Sigmoid colon (tissue), 7 donors: ENCODE measurements around the gene MMP8. TPM values are rescaled to one million over a fixed set of nuclear protein-coding genes. Genes with fewer than 3 reads are reported as not detected.

Experiments used
- DNase-seq: peaks from one replicate; pipeline ENCODE4 v3.0.0-alpha.2; 2019
- H3K27ac ChIP-seq, 4 donors: fragments of 200-600 bp; sonication (generic); one replicate each; pipeline ENCODE4 v1.5.1; 2016 to 2019; ENCODE audit warnings: mild to moderate bottlenecking in 1 of 4
- H3K27me3 ChIP-seq, 3 donors: fragments of 200-600 bp; sonication (generic); one replicate each; pipeline ENCODE4 v1.5.1; 2019; ENCODE audit warnings: mild to moderate bottlenecking in 1 of 3
- H3K36me3 ChIP-seq, 4 donors: fragments of 200-600 bp; sonication (generic); one replicate each; pipeline ENCODE4 v1.5.1; 2016 to 2019
- H3K4me1 ChIP-seq, 4 donors: fragments of 200-600 bp; sonication (generic); one replicate each; pipeline ENCODE4 v1.5.1; 2017 to 2019
- H3K4me3 ChIP-seq, 4 donors: fragments of 200-600 bp; sonication (generic); one replicate each; pipeline ENCODE4 v1.5.1; 2017 to 2019; ENCODE audit warnings: mild to moderate bottlenecking in 2 of 4, moderate library complexity in 1 of 4
- H3K9me3 ChIP-seq, 4 donors: fragments of 200-600 bp in 3 of 4; sonication (generic) in 3 of 4; one replicate each; pipeline versions ENCODE4 v1.5.1 to v1.6.1; 2013 to 2019
- CTCF ChIP-seq, 4 experiments: fragments of 450-650 bp in 3 of 4; fragments of 200-600 bp in 1 of 4; IDR thresholded peaks; one replicate each; pipeline ENCODE4 v1.5.1; 2016 to 2019; ENCODE audit warnings: antibody characterized with exemption in 4 of 4, mild to moderate bottlenecking in 3 of 4, moderate library complexity in 2 of 4
- EP300 ChIP-seq, 4 donors: sonication (generic); formaldehyde crosslinking; IDR thresholded peaks; one replicate each; pipeline ENCODE4 v1.6.1; 2017; ENCODE audit warnings: antibody characterized with exemption in 4 of 4
- POLR2A ChIP-seq, 2 donors: fragments of 450-650 bp; IDR thresholded peaks; one replicate each; pipeline ENCODE4 v1.6.1; 2016; ENCODE audit warnings: antibody characterized with exemption in 2 of 2, mild to moderate bottlenecking in 2 of 2, moderate library complexity in 2 of 2
- POLR2AphosphoS5 ChIP-seq, 4 donors: sonication (generic); formaldehyde crosslinking; IDR thresholded peaks; one replicate each; pipeline ENCODE4 v1.6.1; 2017; ENCODE audit warnings: antibody characterized with exemption in 4 of 4
- WGBS, 2 donors: extraction: QIAGEN DNeasy Blood & Tissue Kit; methylation state at CpG; one replicate each; pipeline ENCODE4 v1.1.7; 2013; 5-methylcytosine and 5-hydroxymethylcytosine counted together
- intact Hi-C: fragments of 100-400 bp; cut with DNase I; formaldehyde crosslinking; loops from one replicate; pipeline ENCODE4 v1.15.1; 2023
- polyA plus RNA-seq, 3 donors: library from polyadenylated mRNA; stranded (reverse); fragments of 200-250 nt; gene quantifications; one replicate each; pipeline ENCODE4 v1.2.3, GENCODE V29; 2013
- total RNA-seq, 4 donors: library from RNA; depleted of rRNA; stranded (reverse); fragments of >200 nt; gene quantifications; one replicate each; pipeline ENCODE4 v1.1.0, GENCODE V29; 2016
- donor health status: healthy with polysubstance abuse.
- donor health status: Bipolar disorder and iron deficiency.
- donor health status: healthy.

The MMP8 gene
- total and polyA plus RNA-seq, 7 donors: 0.06 to 0.23 TPM; not detected in 5

- Histone ChIP-seq H3K27ac (no peak overlapping the region), H3K9me3 (no peaks in the 10 kb centered on the region), H3K4me1 (peaks cover 0 to 9% (median 0%) of the 10 kb centered on the region in 4 donors), H3K4me3 (no peak overlapping the region), H3K27me3 (no peaks in the 10 kb centered on the region), H3K36me3 (no peaks in the 10 kb centered on the region)
- TF ChIP-seq EP300 (IDR thresholded peaks at IDR 0.05) (no peak), CTCF (IDR thresholded peaks at IDR 0.05) (no peak), POLR2AphosphoS5 (IDR thresholded peaks at IDR 0.05) (no peak), POLR2A (IDR thresholded peaks at IDR 0.05) (no peak)
- intact Hi-C loops: no loop called here
- 80 to 82% methylated on average over 2 of the region's 2 CpGs for WGBS, 2 donors
- no peak for DNase-seq
These were observed 46.7 kb downstream of the MMP8 start for GRCh38 chr11:102678022-102678421.

- no peak for TF ChIP-seq CTCF (IDR thresholded peaks at IDR 0.05)
- no peak for TF ChIP-seq POLR2A (IDR thresholded peaks at IDR 0.05)
- TF ChIP-seq POLR2AphosphoS5 (IDR thresholded peaks at IDR 0.05): no peak
- no peak for TF ChIP-seq EP300 (IDR thresholded peaks at IDR 0.05)
- DNase-seq: no peak
- 82 to 83% methylated on average over 2 of the region's 2 CpGs for WGBS, 2 donors
These were observed 48.7 kb downstream of the MMP8 start for GRCh38 chr11:102676084-102676483.

GRCh38 chr11:102669664-102670063, 55.1 kb downstream of the MMP8 start:
- Histone ChIP-seq H3K4me1 (peaks cover 0 to 7% (median 3%) of the 10 kb centered on the region in 4 donors), H3K27me3 (no peaks in the 10 kb centered on the region), H3K27ac (no peak overlapping the region), H3K9me3 (no peaks in the 10 kb centered on the region), H3K4me3 (no peak overlapping the region), H3K36me3 (no peaks in the 10 kb centered on the region)
- TF ChIP-seq POLR2A (IDR thresholded peaks at IDR 0.05) (no peak), POLR2AphosphoS5 (IDR thresholded peaks at IDR 0.05) (no peak), EP300 (IDR thresholded peaks at IDR 0.05) (no peak), CTCF (IDR thresholded peaks at IDR 0.05) (no peak)
- no peak for DNase-seq
- 63 to 69% methylated on average over 3 of the region's 3 CpGs for WGBS, 2 donors
- intact Hi-C loops: loop anchor here (5.0 kb wide), 3 partner anchors 177 to 382 kb away; no protein-coding TSS in a partner anchor

More at GRCh38 chr11:102676084-102676483, 48.7 kb downstream of the MMP8 start:
- H3K4me3 ChIP-seq: no peak overlapping the region
- no peaks in the 10 kb centered on the region for H3K36me3 ChIP-seq
- H3K27ac ChIP-seq: no peak overlapping the region
- H3K27me3 ChIP-seq: no peaks in the 10 kb centered on the region
- H3K9me3 ChIP-seq: no peaks in the 10 kb centered on the region
- intact Hi-C loops: no loop called here
- H3K4me1 ChIP-seq: peaks cover 0 to 7% (median 0%) of the 10 kb centered on the region in 4 donors

GRCh38 chr11:102666331-102666957, 58.3 kb downstream of the MMP8 start:
- no peaks in the 10 kb centered on the region for H3K36me3 ChIP-seq
- no peak overlapping the region for H3K4me3 ChIP-seq
- DNase-seq: no peak
- intact Hi-C loops: loop anchor here (5.0 kb wide), 3 partner anchors 174 to 379 kb away; no protein-coding TSS in a partner anchor
- H3K4me1 ChIP-seq: peaks cover 0 to 7% (median 3%) of the 10 kb centered on the region in 4 donors
- H3K9me3 ChIP-seq: no peaks in the 10 kb centered on the region
- H3K27ac ChIP-seq: no peak overlapping the region
- no peaks in the 10 kb centered on the region for H3K27me3 ChIP-seq
- 3 to 14% methylated on average over 4 of the region's 4 CpGs for WGBS, 2 donors
- peak; percentile 60 to 77 (median 70) for TF ChIP-seq CTCF (IDR thresholded peaks at IDR 0.05)
- no peak for TF ChIP-seq EP300 (IDR thresholded peaks at IDR 0.05)
